HG03280 (cell line): ENCODE data around the gene DRC7.

Source experiments
- ATAC-seq: cut with Tn5 transposase; IDR thresholded peaks from one replicate; pipeline ENCODE4 v1.9.1; 2021; ENCODE audit warnings: mild to moderate bottlenecking, moderate library complexity; ENCODE audit not compliant: unreplicated experiment

DRC7 gene

GRCh38 chr16:57690782-57691471 lies 3.7 kb upstream of the DRC7 start:
- ATAC-seq, result no peak

GRCh38 chr16:57692636-57693035 lies 2.0 kb upstream of the DRC7 start:
- ATAC-seq, result no peak

- ATAC-seq, result no peak
Measured at GRCh38 chr16:57693550-57693949, 1.1 kb upstream of the DRC7 start.

GRCh38 chr16:57694231-57694724 lies 328 bp upstream of the DRC7 start:
- ATAC-seq, result no peak

- ATAC-seq, result no peak
Measured at GRCh38 chr16:57695680-57696069, 1.1 kb downstream of the DRC7 start.

GRCh38 chr16:57696240-57696639 lies 1.6 kb downstream of the DRC7 start:
- ATAC-seq, result no peak

GRCh38 chr16:57697896-57698537 lies 3.4 kb downstream of the DRC7 start:
- ATAC-seq, result no peak

GRCh38 chr16:57698812-57699405 lies 4.3 kb downstream of the DRC7 start:
- no peak for ATAC-seq

- no peak for ATAC-seq
Measured at GRCh38 chr16:57699481-57699880, 4.9 kb downstream of the DRC7 start.

GRCh38 chr16:57699899-57700298 lies 5.3 kb downstream of the DRC7 start:
- no peak for ATAC-seq

- no peak for ATAC-seq
Measured at GRCh38 chr16:57700781-57701551, 6.4 kb downstream of the DRC7 start.

GRCh38 chr16:57701759-57702371 lies 7.3 kb downstream of the DRC7 start:
- ATAC-seq, result no peak

GRCh38 chr16:57703416-57704010 lies 8.9 kb downstream of the DRC7 start:
- no peak for ATAC-seq

- ATAC-seq, result no peak
Measured at GRCh38 chr16:57704011-57704904, 9.7 kb downstream of the DRC7 start.

GRCh38 chr16:57704905-57705852 lies 10.6 kb downstream of the DRC7 start:
- ATAC-seq, result no peak

GRCh38 chr16:57706717-57707116 lies 12.1 kb downstream of the DRC7 start:
- no peak for ATAC-seq

- ATAC-seq, result no peak
Measured at GRCh38 chr16:57707331-57707730, 12.7 kb downstream of the DRC7 start.

- ATAC-seq, result no peak
Measured at GRCh38 chr16:57708168-57708567, 13.6 kb downstream of the DRC7 start.
